IMR-90 (cell line): Measurements from ENCODE around the gene EVI2A. TPM values are rescaled to one million over a fixed set of nuclear protein-coding genes. Genes with fewer than 3 reads are reported as not detected.

Source experiments
- ATAC-seq: fragments of 200-7000 bp; cut with Tn5 transposase; 2 replicates; pipeline ENCODE4 v1.9.1; 2020; ENCODE audit warnings: low read depth, mild to moderate bottlenecking, moderate library complexity
- BruUV-seq: library from RNA; stranded (reverse); fragments of 400-500 nt; replicated peaks from 2 replicates; lab custom pipeline; 2021; lab: Mats Ljungman, UMichigan
- CTCF ChIA-PET: fragments of 300-600 bp; formaldehyde crosslinking; extraction: SDS; loops from one replicate; lab custom pipeline; 2021; ENCODE audit warnings: antibody characterized with exemption; lab: Yijun Ruan, JAX
- POLR2A ChIA-PET: fragments of 300-600 bp; sonication (Branson Sonifier 250); formaldehyde crosslinking; loops from one replicate; lab custom pipeline; 2022; ENCODE audit warnings: antibody characterized with exemption; ENCODE audit not compliant: unreplicated experiment; lab: Charles Lee
- DNase-seq: peaks from one replicate; pipeline ENCODE4 v3.0.0; 2013
- H2AFZ ChIP-seq: replicated peaks from 2 replicates; pipeline ENCODE3; 2013; ENCODE audit warnings: low read length, mild to moderate bottlenecking; ENCODE audit not compliant: poor library complexity
- H2AK5ac ChIP-seq: 2 replicates; pipeline ENCODE4 v1.6.1; 2013; ENCODE audit warnings: low read depth, low read length, inconsistent platforms
- H2AK9ac ChIP-seq: replicated peaks from 2 replicates; pipeline ENCODE3; 2013; ENCODE audit warnings: mild to moderate bottlenecking, low read depth, low read length, moderate library complexity; ENCODE audit not compliant: poor library complexity
- H2BK120ac ChIP-seq: 2 replicates; pipeline ENCODE4 v1.6.1; 2013; ENCODE audit warnings: low read depth, low read length, inconsistent platforms
- H2BK15ac ChIP-seq: 3 replicates; pipeline ENCODE4 v1.6.1; 2013; ENCODE audit warnings: low read depth, low read length, inconsistent platforms
- H2BK20ac ChIP-seq: 2 replicates; pipeline ENCODE4 v1.6.1; 2013; ENCODE audit warnings: low read depth, mild to moderate bottlenecking, inconsistent platforms, low read length, moderate library complexity
- H2BK5ac ChIP-seq: 2 replicates; pipeline ENCODE4 v1.6.1; 2013; ENCODE audit warnings: mild to moderate bottlenecking, low read depth, low read length, inconsistent platforms; ENCODE audit not compliant: poor library complexity, severe bottlenecking
- H3K14ac ChIP-seq: replicated peaks from 2 replicates; pipeline ENCODE4 v1.6.1; 2013; ENCODE audit warnings: low read depth, low read length, inconsistent platforms
- H3K18ac ChIP-seq: 2 replicates; pipeline ENCODE4 v1.6.1; 2013; ENCODE audit warnings: low read depth, low read length, control low read depth
- H3K23ac ChIP-seq: 2 replicates; pipeline ENCODE4 v1.6.1; 2013; ENCODE audit warnings: low read depth, low read length, inconsistent platforms
- H3K27ac ChIP-seq: 2 replicates; pipeline ENCODE4 v1.5.1; 2013; ENCODE audit warnings: mild to moderate bottlenecking, control low read depth, low read length; ENCODE audit not compliant: insufficient read depth
- H3K27me3 ChIP-seq: 2 replicates; pipeline ENCODE4 v1.6.1; 2013; ENCODE audit warnings: low read length; ENCODE audit not compliant: control insufficient read depth, insufficient read depth
- H3K36me3 ChIP-seq: 2 replicates; pipeline ENCODE4 v1.6.1; 2013; ENCODE audit warnings: low read length, mixed read lengths; ENCODE audit not compliant: control insufficient read depth, insufficient read depth
- H3K4ac ChIP-seq: 2 replicates; pipeline ENCODE4 v1.6.1; 2013; ENCODE audit warnings: low read depth, low read length, inconsistent platforms
- H3K4me1 ChIP-seq: 2 replicates; pipeline ENCODE4 v1.6.1; 2013; ENCODE audit warnings: low read length, mixed read lengths; ENCODE audit not compliant: control insufficient read depth, insufficient read depth
- H3K4me2 ChIP-seq: 2 replicates; pipeline ENCODE4 v1.6.1; 2013; ENCODE audit warnings: low read depth, mild to moderate bottlenecking, control low read depth, low read length, moderate library complexity
- H3K4me3 ChIP-seq: 2 replicates; pipeline ENCODE4 v1.5.1; 2013; ENCODE audit warnings: low read depth, mild to moderate bottlenecking, control low read depth, low read length, moderate library complexity; ENCODE audit not compliant: insufficient read depth
- H3K56ac ChIP-seq: 2 replicates; pipeline ENCODE4 v1.6.1; 2013; ENCODE audit warnings: low read length, inconsistent platforms; ENCODE audit not compliant: insufficient read depth; ENCODE audit errors: extremely low read depth
- H3K79me1 ChIP-seq, 2 experiments: 2 replicates each; pipeline ENCODE4 v1.6.1; 2013; ENCODE audit warnings: low read length in 2 of 2, inconsistent platforms in 1 of 2, low read depth in 1 of 2
- H3K9ac ChIP-seq: 2 replicates; pipeline ENCODE4 v1.6.1; 2013; ENCODE audit warnings: low read depth, low read length, control low read depth
- H3K9me1 ChIP-seq: 2 replicates; pipeline ENCODE4 v1.6.1; 2013; ENCODE audit warnings: low read length, inconsistent platforms; ENCODE audit not compliant: insufficient read depth
- H3K9me3 ChIP-seq: 2 replicates; pipeline ENCODE4 v1.6.1; 2013; ENCODE audit warnings: low read length; ENCODE audit not compliant: control insufficient read depth, insufficient read depth
- H4K20me1 ChIP-seq: 2 replicates; pipeline ENCODE4 v1.6.1; 2013; ENCODE audit warnings: low read length, inconsistent platforms; ENCODE audit not compliant: insufficient read depth
- H4K5ac ChIP-seq: 2 replicates; pipeline ENCODE4 v1.6.1; 2013; ENCODE audit warnings: mild to moderate bottlenecking, low read depth, low read length, control low read depth
- H4K8ac ChIP-seq, 2 experiments: 2 replicates each; pipeline ENCODE4 v1.6.1; 2013; ENCODE audit warnings: low read depth in 2 of 2, low read length in 2 of 2, control low read depth in 1 of 2, inconsistent platforms in 1 of 2
- H4K91ac ChIP-seq: 2 replicates; pipeline ENCODE4 v1.6.1; 2013; ENCODE audit warnings: low read depth, low read length, inconsistent platforms; ENCODE audit not compliant: insufficient read depth
- MAZ ChIP-seq: IDR thresholded peaks from 2 replicates; pipeline ENCODE4 v1.6.1; 2012; ENCODE audit warnings: low read depth, mild to moderate bottlenecking, low read length, improper control_type of control experiment, moderate library complexity, borderline replicate concordance
- WGBS, 2 experiments: methylation state at CpG; one replicate each; pipeline versions ENCODE4 v1.1.5 to v1.1.7; 2013; ENCODE audit warnings: missing lambda C conversion rate in 2 of 2; ENCODE audit not compliant: insufficient read length in 1 of 2; ENCODE audit errors: extremely low coverage in 2 of 2; 5-methylcytosine and 5-hydroxymethylcytosine counted together
- dilution Hi-C: fragments of 300-500 bp; cut with HindIII; formaldehyde crosslinking; loops from one replicate; pipeline ENCODE4 v1.14.3; 2018; ENCODE audit warnings: low sequenced_read_pairs; ENCODE audit not compliant: unreplicated experiment
- in situ Hi-C: fragments of 300-500 bp; cut with MboI; formaldehyde crosslinking; loops from 3 replicates; pipeline ENCODE4 v1.14.3; 2019; ENCODE audit warnings: low sequenced_read_pairs, inconsistent platforms, mixed read lengths
- intact Hi-C: fragments of 100-400 bp; cut with micrococcal nuclease; formaldehyde crosslinking; loops from 2 replicates; pipeline ENCODE4 v1.10.0; 2022
- polyA plus RNA-seq, 3 experiments: library from polyadenylated mRNA; depleted of rRNA; stranded (reverse); fragments of >200 nt; gene quantifications; 2 replicates each; pipeline ENCODE4 v1.2.3, GENCODE V29; 2012; ENCODE audit warnings: low replicate concordance in 1 of 3
- total RNA-seq: library from RNA; depleted of rRNA; stranded (reverse); fragments of >200 nt; gene quantifications from 2 replicates; pipeline ENCODE4 v1.2.3, GENCODE V29; 2012

Gene EVI2A
- total and polyA plus RNA-seq, 2 of the 4 experiments (the other 2 are of a cell fraction) = 0.50 to 0.90 TPM

- no CpG with 5 or more reads among the region's 1 CpG for WGBS, 2 experiments
- no peak overlapping the region for H4K91ac ChIP-seq
- in situ Hi-C loops = no loop called here
- peak overlapping the region; percentile 2; the same call in 1 of the 2 replicates for H2BK20ac ChIP-seq
- ChIA-PET POLR2A (no interaction called here), CTCF (no interaction called here)
- H3K4me1 ChIP-seq = peaks cover 3% of the 10 kb centered on the region
- dilution Hi-C loops = no loop called here
- H3K18ac ChIP-seq = 0 out of 2 replicates have a peak overlapping the region, but pooled peaks have one; percentile 14
- no peaks in the 10 kb centered on the region for H3K27me3 ChIP-seq
- no TSS peak for BruUV-seq
- intact Hi-C loops = no loop called here
- H3K79me1 ChIP-seq = peaks cover 5 to 32% of the 10 kb centered on the region in 2 experiments; a peak in 3 of 4 replicates
- no peak overlapping the region for H3K23ac ChIP-seq
- H3K4me3 ChIP-seq = no peak overlapping the region
- H3K9ac ChIP-seq = no peak overlapping the region
- peak; percentile 37 for DNase-seq
- peaks cover 1% of the 10 kb centered on the region for H3K36me3 ChIP-seq
- H3K4ac ChIP-seq = no peak overlapping the region; the same call in 1 of the 2 replicates
- H3K27ac ChIP-seq = no peak overlapping the region
- no peak overlapping the region for H4K5ac ChIP-seq
- no peaks in the 10 kb centered on the region for H3K9me1 ChIP-seq
- no peak overlapping the region for H2BK15ac ChIP-seq
- no peak overlapping the region for H2AFZ ChIP-seq
- no peak overlapping the region for H3K14ac ChIP-seq
- no peak overlapping the region; the same call in 1 of the 2 replicates for H3K4me2 ChIP-seq
- no peaks in the 10 kb centered on the region for H3K9me3 ChIP-seq
- no peak overlapping the region for H2AK9ac ChIP-seq
- no peak overlapping the region for H2BK120ac ChIP-seq
- H3K56ac ChIP-seq = no peak overlapping the region
- no peak overlapping the region for H2AK5ac ChIP-seq
- TF ChIP-seq MAZ = no peak
- no peak overlapping the region for H4K8ac ChIP-seq
- peak overlapping the region; percentile 41 for H2BK5ac ChIP-seq
- H4K20me1 ChIP-seq = no peaks in the 10 kb centered on the region
- no peak; the same call in 1 of the 2 replicates for ATAC-seq
Observed at GRCh38 chr17:31320791-31321190, 631 bp downstream of the EVI2A start.
